AG10803 (cell line): ENCODE data around the gene CHRDL2.

ENCODE experiments used
- DNase-seq: peaks from one replicate; pipeline ENCODE4 v3.0.0; 2010; ENCODE audit warnings: low read depth
- H3K4me3 ChIP-seq: 2 replicates; pipeline ENCODE4 v1.5.1; 2011; ENCODE audit warnings: mild to moderate bottlenecking, low read length, control low read depth
- CTCF ChIP-seq: conservative IDR thresholded peaks from 2 replicates; pipeline ENCODE4 v1.5.1; 2011; ENCODE audit warnings: mild to moderate bottlenecking, low read length, control low read depth, inconsistent platforms

The CHRDL2 gene

GRCh38 chr11:74699615-74700396 lies 31.4 kb downstream of the CHRDL2 start:
- H3K4me3 ChIP-seq = no peak overlapping the region
- no peak for DNase-seq
- TF ChIP-seq CTCF = no peak

- no peak for DNase-seq
- no peak for TF ChIP-seq CTCF
- H3K4me3 ChIP-seq = no peak overlapping the region
Observed at GRCh38 chr11:74697722-74698121, 33.5 kb downstream of the CHRDL2 start.

- DNase-seq = peak; percentile 95
- peak overlapping the region; percentile 30; the same call in 1 of the 2 replicates for H3K4me3 ChIP-seq
- no peak for TF ChIP-seq CTCF
Observed at GRCh38 chr11:74696939-74697675, 34.1 kb downstream of the CHRDL2 start.

GRCh38 chr11:74696500-74696899 lies 34.7 kb downstream of the CHRDL2 start:
- no peak for DNase-seq
- no peak overlapping the region; the same call in 1 of the 2 replicates for H3K4me3 ChIP-seq
- TF ChIP-seq CTCF = no peak

GRCh38 chr11:74695705-74696280 lies 35.4 kb downstream of the CHRDL2 start:
- peak; percentile 45 for DNase-seq
- H3K4me3 ChIP-seq = no peak overlapping the region
- no peak for TF ChIP-seq CTCF

- TF ChIP-seq CTCF = peak; percentile 25
- no peak overlapping the region for H3K4me3 ChIP-seq
- peak; percentile 15 for DNase-seq
Observed at GRCh38 chr11:74694136-74694930, 36.9 kb downstream of the CHRDL2 start.
